ENCODE results near the gene MDM2.

DNA sequence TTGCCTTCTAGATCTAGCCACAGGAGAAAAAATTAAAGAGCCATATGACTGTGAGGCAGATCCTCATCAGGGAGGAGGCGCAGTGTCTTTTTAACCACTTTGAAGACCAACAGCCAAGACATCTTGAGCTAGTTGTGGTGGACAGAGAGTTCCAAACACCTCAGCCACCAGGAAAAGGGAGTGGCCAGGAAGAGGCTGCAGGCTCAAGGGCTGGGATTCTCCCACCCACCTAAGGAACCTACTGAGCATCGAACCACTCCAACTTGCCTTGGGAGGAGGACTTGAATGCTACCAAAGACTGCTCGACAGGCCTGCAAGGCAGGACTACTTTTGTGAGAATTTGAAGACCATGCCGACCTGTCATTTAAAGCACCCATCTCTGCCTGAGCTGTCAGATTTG, 14.5 kb upstream of the MDM2 start:
- no peak for TF ChIP-seq EP300 (IDR thresholded peaks at IDR 0.05)
- TF ChIP-seq POLR2A (IDR thresholded peaks at IDR 0.05): no peak
- TF ChIP-seq, protein P1, sequence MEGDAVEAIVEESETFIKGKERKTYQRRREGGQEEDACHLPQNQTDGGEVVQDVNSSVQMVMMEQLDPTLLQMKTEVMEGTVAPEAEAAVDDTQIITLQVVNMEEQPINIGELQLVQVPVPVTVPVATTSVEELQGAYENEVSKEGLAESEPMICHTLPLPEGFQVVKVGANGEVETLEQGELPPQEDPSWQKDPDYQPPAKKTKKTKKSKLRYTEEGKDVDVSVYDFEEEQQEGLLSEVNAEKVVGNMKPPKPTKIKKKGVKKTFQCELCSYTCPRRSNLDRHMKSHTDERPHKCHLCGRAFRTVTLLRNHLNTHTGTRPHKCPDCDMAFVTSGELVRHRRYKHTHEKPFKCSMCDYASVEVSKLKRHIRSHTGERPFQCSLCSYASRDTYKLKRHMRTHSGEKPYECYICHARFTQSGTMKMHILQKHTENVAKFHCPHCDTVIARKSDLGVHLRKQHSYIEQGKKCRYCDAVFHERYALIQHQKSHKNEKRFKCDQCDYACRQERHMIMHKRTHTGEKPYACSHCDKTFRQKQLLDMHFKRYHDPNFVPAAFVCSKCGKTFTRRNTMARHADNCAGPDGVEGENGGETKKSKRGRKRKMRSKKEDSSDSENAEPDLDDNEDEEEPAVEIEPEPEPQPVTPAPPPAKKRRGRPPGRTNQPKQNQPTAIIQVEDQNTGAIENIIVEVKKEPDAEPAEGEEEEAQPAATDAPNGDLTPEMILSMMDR (IDR thresholded peaks at IDR 0.05): no peak

All from tibial nerve (tissue), 4 donors.